ENCODE results near the gene UTF1.

The UTF1 gene

DNA sequence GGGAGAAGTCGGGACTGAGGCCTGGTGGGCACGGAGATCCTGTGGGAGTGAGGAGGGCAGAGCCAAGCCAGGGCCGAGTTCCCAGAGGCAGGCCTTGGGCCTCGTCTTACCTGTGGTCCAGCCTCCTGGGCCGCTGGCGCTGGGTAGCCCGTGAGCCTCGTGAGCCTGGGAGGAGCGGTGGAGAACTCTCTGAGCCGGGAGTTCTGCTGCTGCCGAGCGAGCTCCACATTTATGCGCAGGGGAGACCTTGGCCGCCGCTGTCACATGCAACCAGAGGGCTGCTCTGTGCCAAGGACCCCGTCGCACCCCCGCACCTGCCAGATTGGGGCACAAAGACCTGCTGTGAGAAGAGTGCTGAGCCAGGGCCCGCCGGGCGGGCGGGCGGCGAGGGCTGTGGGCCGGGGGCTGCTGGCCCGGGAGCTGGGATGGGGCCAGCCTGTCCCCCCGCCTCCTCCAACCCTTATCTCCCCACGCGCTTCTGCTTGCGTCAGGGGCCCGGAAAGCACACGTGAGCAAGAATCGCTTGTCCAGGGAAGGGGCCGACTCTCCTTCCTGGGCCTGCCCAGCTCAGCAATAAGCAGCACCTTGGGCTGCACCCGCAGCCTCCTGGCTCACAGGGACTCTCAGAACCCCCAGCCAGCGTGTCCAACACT lies 17.8 kb downstream of the UTF1 start:
- no peak for DNase-seq (ENCODE audit: low spot score)

DNA sequence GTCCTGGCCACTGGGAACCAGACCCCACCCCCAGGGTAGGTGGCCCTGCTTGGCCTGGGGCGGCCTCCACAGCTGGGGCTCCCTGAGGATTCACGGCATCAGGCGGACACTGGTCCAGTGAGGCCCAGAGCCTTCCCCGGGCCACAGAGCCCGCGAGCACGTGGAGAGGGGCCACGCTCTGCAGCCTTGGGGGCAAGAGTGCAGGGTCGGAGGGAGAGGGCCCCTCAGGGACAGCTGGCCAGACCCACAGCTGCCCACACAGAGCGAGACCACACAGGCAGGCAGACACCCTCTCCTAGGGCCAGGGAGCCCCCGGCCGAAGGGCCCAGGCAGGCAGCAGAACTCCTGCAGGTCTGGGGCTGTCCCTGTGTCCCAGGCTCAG lies 18.3 kb downstream of the UTF1 start:
- DNase-seq (ENCODE audit: low spot score) = no peak

DNA sequence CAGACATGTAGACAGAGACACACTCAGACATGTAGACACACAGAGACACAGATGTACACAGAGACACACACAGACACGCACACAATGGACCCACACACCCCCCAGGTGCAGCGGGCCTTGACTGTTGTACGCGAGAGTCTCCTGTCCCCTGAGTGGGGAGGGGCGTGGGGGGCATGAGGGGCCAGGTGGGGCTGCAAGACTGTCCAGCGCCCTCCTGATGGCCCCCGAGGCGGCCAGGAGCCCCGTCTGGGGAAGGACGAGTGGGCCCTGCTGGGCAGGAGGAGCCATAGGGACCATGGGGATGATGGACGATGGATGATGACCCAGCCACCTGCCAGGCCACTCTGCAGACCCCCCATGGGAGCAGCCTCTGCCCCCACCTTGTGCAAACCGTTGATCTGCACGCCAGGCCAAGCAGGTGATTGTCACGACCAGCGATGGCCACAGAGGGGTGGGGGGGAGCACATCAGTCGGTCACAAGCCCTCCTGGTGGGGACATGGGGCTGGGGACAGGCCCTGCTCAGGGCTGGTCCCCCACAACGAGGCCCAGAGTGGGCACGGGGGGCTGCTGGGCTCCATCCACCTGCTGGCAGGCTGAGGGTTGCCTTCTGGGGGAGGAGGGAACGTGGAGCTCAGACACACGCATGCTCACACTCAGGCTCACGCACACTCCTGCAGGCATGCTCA lies 19.2 kb downstream of the UTF1 start:
- no peak for DNase-seq (ENCODE audit: low spot score)

- DNase-seq (ENCODE audit: low spot score) = no peak
These were observed 20.1 kb downstream of the UTF1 start for GRCh38 chr10:133249975-133250754.

DNA sequence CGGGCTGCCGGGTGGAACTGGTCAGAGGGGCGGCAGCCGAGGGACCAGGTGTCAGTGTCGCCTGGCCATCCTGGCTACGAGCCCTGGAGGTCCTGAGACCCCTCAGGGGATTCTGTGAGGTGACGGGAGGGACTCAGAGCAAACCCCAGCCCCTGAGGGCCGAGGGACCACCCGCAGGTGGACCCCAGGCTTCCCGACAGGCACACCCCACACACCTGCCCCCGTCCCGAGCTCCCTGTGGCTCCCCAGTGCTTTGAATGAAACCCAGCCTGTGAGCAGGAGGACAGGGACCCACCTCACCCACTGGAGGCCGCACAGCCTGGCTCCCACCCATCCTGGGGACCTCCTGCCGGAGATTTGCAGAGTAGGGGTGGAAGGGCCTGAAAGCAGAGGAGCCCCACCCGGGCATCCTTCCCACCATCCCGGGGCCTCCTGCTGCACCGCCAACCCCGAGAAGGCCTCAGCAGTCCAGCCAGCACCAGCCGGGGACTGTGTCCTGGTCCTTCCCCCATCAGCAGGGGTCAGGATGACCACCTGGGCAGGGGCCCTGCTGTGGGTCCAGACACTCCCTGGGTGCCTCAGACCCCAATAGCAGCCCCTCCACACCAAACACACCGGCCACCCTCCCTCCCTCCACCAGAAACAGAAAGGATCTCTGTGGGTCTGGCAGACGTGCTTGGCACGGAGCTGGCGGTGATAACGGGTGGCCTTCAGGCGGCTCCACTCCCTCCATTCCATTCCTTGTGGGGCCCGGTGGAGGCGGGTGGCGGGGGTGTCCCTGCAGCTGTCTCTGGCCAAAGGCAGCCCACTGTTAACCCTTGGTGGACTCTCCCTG lies 21.6 kb downstream of the UTF1 start:
- no peak for DNase-seq (ENCODE audit: low spot score)

DNA sequence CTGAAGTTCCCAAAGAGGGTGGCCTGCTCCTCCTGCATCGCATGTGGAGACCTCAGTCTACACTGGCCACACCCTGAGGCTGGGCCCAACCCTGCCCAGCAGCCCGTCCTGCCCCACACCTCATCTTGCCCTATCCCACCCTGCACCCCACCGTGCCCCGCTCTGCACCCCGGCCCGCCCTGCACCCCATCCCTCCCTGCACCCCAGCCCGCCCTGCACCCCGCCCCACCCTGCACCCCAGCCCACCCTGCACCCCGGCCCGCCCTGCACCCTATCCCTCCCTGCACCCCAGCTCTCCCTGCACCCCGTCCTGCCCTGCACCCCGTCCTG lies 22.2 kb downstream of the UTF1 start:
- no peak for DNase-seq (ENCODE audit: low spot score)

DNA sequence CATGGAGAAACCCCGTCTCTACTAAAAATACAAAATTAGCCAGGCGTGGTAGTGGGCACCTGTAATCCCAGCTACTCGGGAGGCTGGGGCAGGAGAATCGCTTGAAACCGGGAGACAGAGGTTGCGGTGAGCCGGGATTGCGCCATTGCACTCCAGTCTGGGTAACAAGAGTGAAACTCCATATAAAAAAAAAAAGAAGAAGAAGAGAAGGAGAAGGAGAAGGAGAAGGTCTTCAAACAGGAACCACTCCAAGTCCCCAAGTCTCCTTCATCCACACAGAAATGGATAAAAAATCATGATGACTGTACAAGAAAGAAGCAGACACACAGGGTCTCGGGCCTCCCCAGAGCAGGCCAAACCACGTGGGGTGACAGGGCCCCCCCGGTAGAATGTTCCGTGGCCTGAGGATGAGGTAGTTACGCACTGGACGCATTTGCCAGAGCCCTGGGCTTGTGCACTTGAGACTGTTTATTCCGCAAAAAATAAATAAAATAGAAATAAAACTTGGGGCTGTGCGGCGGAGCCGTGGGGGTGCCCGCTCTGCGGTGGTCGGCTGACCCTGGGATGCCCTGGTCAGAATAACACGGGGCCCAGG lies 23.4 kb downstream of the UTF1 start:
- DNase-seq (ENCODE audit: low spot score) = no peak

GRCh38 chr10:133254421-133255120 lies 24.6 kb downstream of the UTF1 start:
- DNase-seq (ENCODE audit: low spot score) = no peak

- DNase-seq (ENCODE audit: low spot score) = no peak
These were observed 25.3 kb downstream of the UTF1 start for GRCh38 chr10:133255323-133255722.

DNA sequence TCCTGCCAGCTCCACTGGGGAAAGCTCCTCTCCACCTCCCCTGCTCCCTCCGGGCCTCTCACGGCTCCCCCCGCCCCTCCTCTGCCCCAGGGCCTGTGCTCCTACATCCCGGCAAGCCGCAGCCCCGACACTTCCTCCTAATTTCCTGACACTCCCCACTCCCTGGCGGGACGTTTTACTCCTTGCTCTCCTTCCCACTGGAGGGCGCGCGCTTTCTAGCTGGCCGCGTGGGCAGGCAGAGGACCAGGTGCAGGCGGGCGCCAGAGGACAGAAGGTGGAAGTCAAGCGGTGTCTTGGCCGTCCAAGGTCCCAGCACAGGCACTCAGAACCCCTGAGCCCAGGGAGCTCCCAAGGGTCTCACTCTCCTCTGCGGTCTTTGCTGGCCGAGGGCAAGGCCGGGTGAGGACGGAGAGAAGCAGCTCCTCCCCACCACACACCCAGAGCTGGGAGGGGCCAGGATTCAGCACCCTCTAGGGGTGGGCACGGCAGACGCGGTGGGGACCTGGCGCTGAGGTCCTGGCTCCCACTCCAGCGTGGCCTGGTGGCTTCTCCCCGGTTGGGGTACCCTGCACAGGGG lies 27.6 kb downstream of the UTF1 start:
- DNase-seq (ENCODE audit: low spot score) = peak; percentile 71

DNA sequence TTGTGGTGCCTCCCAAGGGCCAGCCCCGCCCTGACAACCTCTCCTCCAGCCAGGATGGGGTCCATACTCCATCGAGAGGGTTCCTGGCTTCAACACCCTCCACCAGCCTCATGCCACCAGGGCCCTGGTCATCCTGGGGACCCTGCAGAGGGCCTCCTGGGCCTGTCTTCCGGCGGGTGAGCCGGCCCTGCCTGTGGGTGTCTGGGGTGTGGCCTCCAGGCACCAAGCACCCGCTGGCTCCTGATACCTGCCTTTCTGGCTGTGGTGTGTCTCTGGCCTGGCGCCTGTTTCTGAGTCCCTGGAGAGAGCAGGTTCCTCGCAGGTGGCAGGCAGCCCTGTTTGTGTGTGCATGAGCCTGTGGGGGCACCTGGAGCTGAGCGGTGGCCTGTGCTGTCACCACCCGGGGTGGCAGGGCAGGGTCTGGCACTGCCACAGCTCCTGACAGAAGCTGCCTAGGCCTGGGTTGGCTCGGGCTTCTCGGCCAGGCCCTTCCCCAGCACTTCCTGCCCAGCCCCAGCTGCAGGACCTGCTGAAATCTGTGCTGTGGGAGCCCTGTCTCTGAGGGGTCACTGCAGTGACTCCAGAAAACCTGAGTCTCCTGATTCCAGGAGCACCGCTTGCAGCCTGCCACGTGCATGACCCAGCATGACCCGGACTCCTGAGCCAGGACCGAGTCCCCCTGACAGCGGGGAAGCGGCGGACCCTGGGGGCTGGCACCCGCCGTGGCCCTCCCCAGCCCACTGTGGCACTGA lies 28.2 kb downstream of the UTF1 start:
- peak; percentile 11 for DNase-seq (ENCODE audit: low spot score)

- peak; percentile 97 for DNase-seq (ENCODE audit: low spot score)
These were observed 29.0 kb downstream of the UTF1 start for GRCh38 chr10:133258818-133259601.

GRCh38 chr10:133259602-133259989 lies 29.6 kb downstream of the UTF1 start:
- no peak for DNase-seq (ENCODE audit: low spot score)

DNA sequence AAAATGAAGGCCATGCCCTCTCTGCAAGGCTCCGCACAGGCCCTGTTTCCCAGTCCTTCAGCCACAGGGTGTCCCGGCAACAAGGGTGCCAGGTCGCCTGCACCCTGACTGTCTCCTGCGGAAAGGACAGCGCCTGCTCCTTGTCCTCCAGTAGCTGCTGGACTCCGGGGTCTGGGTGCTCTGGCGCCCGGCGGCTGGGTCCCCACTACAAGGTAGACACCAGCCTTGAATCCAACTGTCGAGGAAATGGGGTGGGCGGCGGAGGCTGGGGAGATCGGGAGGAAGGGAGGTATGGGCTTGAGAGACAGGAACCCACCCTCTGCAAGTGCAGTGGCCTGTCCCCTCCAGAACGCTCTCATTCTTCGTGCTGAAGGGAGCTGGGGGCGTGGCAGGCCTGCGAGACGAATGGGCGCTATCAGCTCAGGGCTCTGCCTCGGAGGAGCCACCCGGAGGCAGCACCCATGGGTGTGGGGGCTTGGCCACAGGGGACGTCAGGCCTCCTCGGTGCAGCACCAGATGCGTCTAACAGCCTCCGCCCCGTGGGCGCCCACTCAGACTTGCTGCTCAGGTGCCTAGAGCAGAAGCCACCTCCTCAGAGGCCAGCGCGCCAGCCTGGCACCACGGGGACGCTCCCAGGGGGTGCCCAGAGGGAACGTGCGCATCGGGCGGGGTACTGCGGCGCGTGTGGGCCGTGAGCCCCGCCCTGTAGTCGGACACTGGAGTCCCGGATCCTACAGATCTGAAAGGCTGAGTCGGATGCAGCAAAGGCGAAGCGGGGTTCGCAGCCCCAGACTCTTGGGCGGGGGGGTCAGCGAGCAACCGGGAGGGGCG lies 31.1 kb downstream of the UTF1 start:
- peak; percentile 40 for DNase-seq (ENCODE audit: low spot score)

DNA sequence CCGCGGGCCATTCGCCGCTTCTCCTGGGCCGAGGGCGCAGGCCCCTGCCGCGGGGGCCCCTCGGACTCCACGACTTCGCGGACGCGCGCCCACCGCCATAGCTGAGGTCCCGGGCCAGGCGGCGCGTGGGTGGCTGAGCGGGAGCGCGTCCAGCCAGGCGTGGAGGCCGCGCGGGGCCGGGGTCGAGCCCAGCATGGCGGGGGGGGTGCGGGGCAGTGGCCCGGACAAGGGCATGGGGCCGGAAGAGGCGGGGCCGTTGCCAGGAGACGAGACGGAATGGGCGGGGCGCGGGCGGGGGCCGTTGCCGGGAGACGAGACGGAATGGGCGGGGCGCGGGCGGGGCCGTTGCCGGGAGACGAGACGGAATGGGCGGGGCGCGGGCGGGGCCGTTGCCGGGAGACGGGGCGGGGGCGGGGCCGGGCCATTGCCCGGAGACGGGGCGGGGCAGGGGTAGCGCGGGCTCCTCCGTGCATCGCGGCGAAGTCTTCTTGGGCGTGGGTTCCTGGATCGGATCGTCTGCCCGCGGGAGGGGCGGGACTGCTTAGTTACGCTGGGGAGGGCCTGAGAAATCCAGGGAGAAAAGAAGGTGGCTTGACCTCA lies 31.8 kb downstream of the UTF1 start:
- peak; percentile 67 for DNase-seq (ENCODE audit: low spot score)

DNA sequence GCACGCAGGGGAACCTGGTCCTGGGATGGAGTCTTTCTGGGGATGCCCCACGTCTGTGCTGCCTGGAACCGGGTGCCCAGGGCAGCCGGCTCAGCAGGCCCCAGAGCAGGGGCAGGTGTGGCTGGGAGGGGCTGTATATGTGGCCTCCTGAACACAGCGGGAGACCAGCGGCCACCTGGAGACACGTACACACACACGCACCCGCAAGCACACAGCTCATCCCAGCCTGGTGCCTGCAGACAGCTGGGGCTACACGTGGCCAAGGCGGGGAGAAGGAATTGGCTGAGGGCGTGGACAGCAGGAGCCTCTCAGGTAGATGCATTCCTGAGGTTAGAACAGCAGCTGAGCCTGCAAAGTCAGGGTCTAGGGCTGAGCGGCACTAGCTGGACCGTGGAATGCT lies 32.7 kb downstream of the UTF1 start:
- no peak for DNase-seq (ENCODE audit: low spot score)

DNA sequence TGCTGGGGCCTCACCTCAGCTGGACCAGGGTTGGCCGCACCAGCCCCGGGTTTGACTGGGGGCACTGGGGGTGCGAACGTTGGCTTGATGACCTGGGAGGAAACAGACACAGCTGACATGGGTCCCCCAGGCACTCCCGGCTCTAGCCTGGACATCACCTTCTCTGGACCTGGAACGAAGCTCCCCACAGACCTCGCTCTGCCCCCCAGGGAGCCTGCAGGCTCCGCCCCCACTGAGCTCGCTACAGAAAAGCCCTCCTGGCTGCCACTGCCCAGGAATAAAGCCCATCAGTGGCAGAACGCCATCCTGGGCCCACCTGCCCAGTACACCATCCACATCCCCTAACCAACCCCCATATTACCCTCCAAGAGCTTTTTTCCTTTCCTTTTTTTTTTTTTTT lies 33.7 kb downstream of the UTF1 start:
- no peak for DNase-seq (ENCODE audit: low spot score)

- no peak for DNase-seq (ENCODE audit: low spot score)
These were observed 34.4 kb downstream of the UTF1 start for GRCh38 chr10:133264461-133264860.
